Endodermal cell (in vitro differentiated cells): Measurements from ENCODE around the gene LGI4. TPM values are rescaled to one million over a fixed set of nuclear protein-coding genes. Genes with fewer than 3 reads are reported as not detected.

Source experiments
- DNase-seq: peaks from one replicate; pipeline ENCODE4 v3.0.0-alpha.2; 2017
- H3K27ac ChIP-seq: 2 replicates; pipeline ENCODE4 v1.5.1; 2013; ENCODE audit warnings: mild to moderate bottlenecking, low read depth, low read length, moderate library complexity
- H3K27me3 ChIP-seq: 2 replicates; pipeline ENCODE4 v1.6.1; 2013; ENCODE audit warnings: mild to moderate bottlenecking, low read length, moderate library complexity; ENCODE audit not compliant: insufficient read depth, control insufficient read depth, poor library complexity, severe bottlenecking
- H3K36me3 ChIP-seq: 2 replicates; pipeline ENCODE4 v1.7.0; 2013; ENCODE audit warnings: mild to moderate bottlenecking, low read length, moderate library complexity; ENCODE audit not compliant: control insufficient read depth, insufficient read depth
- H3K4me1 ChIP-seq: one replicate; pipeline ENCODE4 v1.7.0; 2013; ENCODE audit warnings: low read length; ENCODE audit not compliant: control insufficient read depth, insufficient read depth
- H3K4me3 ChIP-seq: 2 replicates; pipeline ENCODE4 v1.5.1; 2013; ENCODE audit warnings: mild to moderate bottlenecking, low read length, moderate library complexity
- H3K9ac ChIP-seq: 2 replicates; pipeline ENCODE4 v1.6.1; 2013; ENCODE audit warnings: mild to moderate bottlenecking, low read length, moderate library complexity; ENCODE audit not compliant: poor library complexity, severe bottlenecking; ENCODE audit errors: extremely low read depth
- H3K9me3 ChIP-seq: 2 replicates; pipeline ENCODE4 v1.6.1; 2013; ENCODE audit warnings: mild to moderate bottlenecking, low read length, moderate library complexity; ENCODE audit not compliant: control insufficient read depth
- H3K27ac Mint-ChIP-seq: 2 replicates; pipeline ENCODE4 v1.8.0; 2020; ENCODE audit warnings: mixed read lengths
- H3K27me3 Mint-ChIP-seq: 2 replicates; pipeline ENCODE4 v1.8.0; 2021; ENCODE audit warnings: mild to moderate bottlenecking, mixed read lengths; ENCODE audit not compliant: insufficient read depth
- H3K36me3 Mint-ChIP-seq: 2 replicates; pipeline ENCODE4 v1.8.0; 2020; ENCODE audit warnings: low read depth, mixed read lengths
- H3K4me1 Mint-ChIP-seq: 2 replicates; pipeline ENCODE4 v1.8.0; 2020; ENCODE audit warnings: mixed read lengths
- H3K4me3 Mint-ChIP-seq: 2 replicates; pipeline ENCODE4 v1.8.0; 2020; ENCODE audit warnings: mild to moderate bottlenecking, moderate library complexity, mixed read lengths
- H3K9me3 Mint-ChIP-seq: 2 replicates; pipeline ENCODE4 v1.8.0; 2020; ENCODE audit warnings: mild to moderate bottlenecking, mixed read lengths
- CTCF ChIP-seq: fragments of 200-600 bp; sonication (generic); conservative IDR thresholded peaks from 2 replicates; pipeline ENCODE4 v1.5.0; 2021; ENCODE audit warnings: antibody characterized with exemption, mild to moderate bottlenecking
- WGBS, 2 experiments: methylation state at CpG; one replicate each; pipeline versions ENCODE4 v1.1.5 to v1.1.7; 2013; ENCODE audit warnings: missing lambda C conversion rate in 2 of 2, mixed read lengths in 1 of 2; ENCODE audit not compliant: insufficient coverage in 1 of 2, insufficient read length in 1 of 2; 5-methylcytosine and 5-hydroxymethylcytosine counted together
- total RNA-seq, 2 donors: library from RNA; stranded (reverse); fragmentation: NEBNext Ultra II Directional in 1 of 2; extraction: Animal tissue kit (Norgen Biotek cat#: 25700) in 1 of 2; gene quantifications; 2 replicates in 1 of 2; 3 replicates in 1 of 2; pipeline ENCODE4 v1.2.1, GENCODE V29; 2021

Gene LGI4
- total RNA-seq, 2 donors from 2014 or later: 0.27 to 0.37 TPM

GRCh38 chr19:35143818-35144217, 9.0 kb upstream of the LGI4 start:
- no peak for TF ChIP-seq CTCF
- Histone ChIP-seq H3K27ac (no peak overlapping the region), H3K4me1 (no peaks in the 10 kb centered on the region), H3K9ac (no peak overlapping the region), H3K9me3 (no peaks in the 10 kb centered on the region), H3K27me3 (peaks cover 53% of the 10 kb centered on the region), H3K36me3 (no peaks in the 10 kb centered on the region), H3K4me3 (no peak overlapping the region)
- H3K4me3 Mint-ChIP-seq: no peak overlapping the region
- 28 to 30% methylated on average over 2 to 3 of the region's 3 CpGs for WGBS, 2 experiments
- peaks cover 42% of the 10 kb centered on the region for H3K27me3 Mint-ChIP-seq
- H3K4me1 Mint-ChIP-seq: peaks cover 11% of the 10 kb centered on the region
- no peaks in the 10 kb centered on the region for H3K36me3 Mint-ChIP-seq
- no peak for DNase-seq
- no peak overlapping the region for H3K27ac Mint-ChIP-seq
- no peaks in the 10 kb centered on the region for H3K9me3 Mint-ChIP-seq

GRCh38 chr19:35143231-35143715, 8.4 kb upstream of the LGI4 start, which contains the start of gene FXYD7:
Gene FXYD7, plus strand, starts transcription at chr19:35143255. Its CDS starts 79 bp downstream, at chr19:35143334.
- no peaks in the 10 kb centered on the region for H3K4me1 ChIP-seq
- no peaks in the 10 kb centered on the region for H3K36me3 ChIP-seq
- Mint-ChIP-seq H3K36me3 (no peaks in the 10 kb centered on the region), H3K27ac (no peak within 1 kb of the TSS), H3K27me3 (peaks cover 42% of the 10 kb centered on the region), H3K4me1 (peaks cover 11% of the 10 kb centered on the region), H3K9me3 (no peaks in the 10 kb centered on the region), H3K4me3 (peak within 1 kb of the TSS; percentile 47)
- DNase-seq: peak; percentile 75
- TF ChIP-seq CTCF: peak; percentile 42
- no peak within 1 kb of the TSS for H3K9ac ChIP-seq
- no peak within 1 kb of the TSS for H3K27ac ChIP-seq
- H3K9me3 ChIP-seq: no peaks in the 10 kb centered on the region
- WGBS, 2 experiments: 7% methylated on average over 30 of the region's 31 CpGs; no CpG with 5 or more reads in 1 of the 2 experiments
- H3K4me3 ChIP-seq: peak within 1 kb of the TSS; percentile 73
- H3K27me3 ChIP-seq: peaks cover 53% of the 10 kb centered on the region

- no peak overlapping the region for H3K9ac ChIP-seq
- H3K4me3 ChIP-seq: peak overlapping the region; percentile 73
- peaks cover 53% of the 10 kb centered on the region for H3K27me3 ChIP-seq
- H3K4me1 ChIP-seq: no peaks in the 10 kb centered on the region
- 0% methylated on average over 9 to 32 of the region's 46 CpGs for WGBS, 2 experiments
- peaks cover 42% of the 10 kb centered on the region for H3K27me3 Mint-ChIP-seq
- H3K27ac Mint-ChIP-seq: no peak overlapping the region
- H3K27ac ChIP-seq: no peak overlapping the region
- H3K9me3 ChIP-seq: no peaks in the 10 kb centered on the region
- peak overlapping the region; percentile 47 for H3K4me3 Mint-ChIP-seq
- H3K4me1 Mint-ChIP-seq: peaks cover 11% of the 10 kb centered on the region
- peak; percentile 94 for DNase-seq
- no peaks in the 10 kb centered on the region for H3K36me3 ChIP-seq
- TF ChIP-seq CTCF: peak; percentile 83
- no peaks in the 10 kb centered on the region for H3K9me3 Mint-ChIP-seq
- no peaks in the 10 kb centered on the region for H3K36me3 Mint-ChIP-seq
Observed at GRCh38 chr19:35142606-35143230, 7.9 kb upstream of the LGI4 start.
